HEK293 (cell line): ENCODE measurements around the gene DDO.
A peak's percentile ranks its signal among the peaks of the same experiment; 100 is the strongest.

Experiments used
- CTCF ChIA-PET: fragments of 350-600 bp; formaldehyde crosslinking; extraction: SDS; loops from one replicate; lab custom pipeline; 2021; ENCODE audit warnings: antibody characterized with exemption; lab: Yijun Ruan, JAX
- POLR2A ChIA-PET: fragments of 300-600 bp; formaldehyde crosslinking; extraction: SDS; loops from one replicate; lab custom pipeline; 2020; ENCODE audit warnings: antibody characterized with exemption, inconsistent platforms; lab: Yijun Ruan, JAX
- H3K27ac ChIP-seq: fragments of 200-500 bp; sonication (Bioruptor generic); 2 replicates; pipeline ENCODE4 v1.5.1; 2014; ENCODE audit warnings: low read depth, low read length, control low read depth, inconsistent platforms; ENCODE audit errors: extremely low read depth
- H3K36me3 ChIP-seq, 2 experiments: fragments of 200-500 bp in 1 of 2; sonication (Bioruptor generic) in 1 of 2; 1 replicate in 1 of 2; 2 replicates in 1 of 2; pipeline ENCODE4 v1.5.1; 2014 to 2017; ENCODE audit warnings: inconsistent platforms in 2 of 2, low read length in 2 of 2; ENCODE audit not compliant: control insufficient read depth in 2 of 2, insufficient read depth in 1 of 2
- H3K4me1 ChIP-seq: fragments of 200-500 bp; sonication (Bioruptor generic); 2 replicates; pipeline ENCODE4 v1.5.1; 2014; ENCODE audit warnings: mild to moderate bottlenecking, low read length, inconsistent platforms; ENCODE audit not compliant: control insufficient read depth, insufficient read depth
- H3K4me3 ChIP-seq: 2 replicates; pipeline ENCODE4 v1.5.1; 2011; ENCODE audit warnings: low read depth, mild to moderate bottlenecking, control low read depth, low read length, moderate library complexity
- H3K9me3 ChIP-seq: fragments of 200-500 bp; sonication (Bioruptor generic); 2 replicates; pipeline ENCODE4 v1.5.1; 2014; ENCODE audit warnings: low read depth, low read length, inconsistent platforms; ENCODE audit not compliant: control insufficient read depth, insufficient read depth
- KLF17 ChIP-seq: fragments of 450-650 bp; formaldehyde crosslinking; IDR thresholded peaks from 2 replicates; pipeline ENCODE4 v1.5.1; 2016; ENCODE audit warnings: missing biosample characterization, missing genetic modification characterization
- TRIM28 ChIP-seq: IDR thresholded peaks from 2 replicates; pipeline ENCODE4 v1.6.1; 2011; ENCODE audit warnings: low read length, control low read depth, borderline replicate concordance
- ZBTB48 ChIP-seq: fragments of 450-650 bp; formaldehyde crosslinking; IDR thresholded peaks from 2 replicates; pipeline ENCODE4 v1.5.1; 2016; ENCODE audit warnings: missing biosample characterization, missing genetic modification characterization
- ZNF10 ChIP-seq: fragments of 450-650 bp; formaldehyde crosslinking; IDR thresholded peaks from 2 replicates; pipeline ENCODE4 v1.5.1; 2017; ENCODE audit warnings: missing biosample characterization, missing genetic modification characterization
- ZNF311 ChIP-seq: fragments of 450-650 bp; formaldehyde crosslinking; IDR thresholded peaks from 2 replicates; pipeline ENCODE4 v1.5.1; 2017; ENCODE audit warnings: missing biosample characterization, missing genetic modification characterization, borderline replicate concordance
- ZNF473 ChIP-seq: fragments of 450-650 bp; formaldehyde crosslinking; IDR thresholded peaks from 2 replicates; pipeline ENCODE4 v1.5.1; 2017; ENCODE audit warnings: missing biosample characterization, missing genetic modification characterization
- ZNF549 ChIP-seq: fragments of 450-650 bp; IDR thresholded peaks from 2 replicates; pipeline ENCODE4 v1.5.1; 2018; ENCODE audit warnings: missing biosample characterization, missing genetic modification characterization, mild to moderate bottlenecking, inconsistent platforms, moderate library complexity
- ZNF560 ChIP-seq: fragments of 450-650 bp; formaldehyde crosslinking; IDR thresholded peaks from 2 replicates; pipeline ENCODE4 v1.5.1; 2017; ENCODE audit warnings: missing biosample characterization, missing genetic modification characterization, borderline replicate concordance
- ZNF610 ChIP-seq: fragments of 450-650 bp; formaldehyde crosslinking; IDR thresholded peaks from 2 replicates; pipeline ENCODE4 v1.5.1; 2016; ENCODE audit warnings: missing biosample characterization, missing genetic modification characterization, borderline replicate concordance
- ZNF660 ChIP-seq: fragments of 450-650 bp; IDR thresholded peaks from 2 replicates; pipeline ENCODE4 v1.5.1; 2018; ENCODE audit warnings: missing biosample characterization, mild to moderate bottlenecking, missing genetic modification characterization
- ZNF701 ChIP-seq: fragments of 450-650 bp; formaldehyde crosslinking; IDR thresholded peaks from 2 replicates; pipeline ENCODE4 v1.5.1; 2016; ENCODE audit warnings: missing biosample characterization, missing genetic modification characterization
- ZNF792 ChIP-seq: fragments of 450-650 bp; formaldehyde crosslinking; IDR thresholded peaks from 2 replicates; pipeline ENCODE4 v1.5.1; 2016; ENCODE audit warnings: missing biosample characterization, missing genetic modification characterization
- ZSCAN5A ChIP-seq: fragments of 450-650 bp; formaldehyde crosslinking; IDR thresholded peaks from 2 replicates; pipeline ENCODE4 v1.5.1; 2016; ENCODE audit warnings: missing biosample characterization, missing genetic modification characterization
- TF ChIP-seq, protein P1 (sequence below): fragments of 450-650 bp; formaldehyde crosslinking; conservative IDR thresholded peaks from 2 replicates; pipeline ENCODE4 v1.5.1; 2016; ENCODE audit warnings: low read depth, missing biosample characterization, missing genetic modification characterization
- TF ChIP-seq, protein P2 (sequence below): fragments of 450-650 bp; formaldehyde crosslinking; IDR thresholded peaks from 2 replicates; pipeline ENCODE4 v1.5.1; 2016; ENCODE audit warnings: missing biosample characterization, missing genetic modification characterization
- TF ChIP-seq, protein P3 (sequence below): fragments of 450-650 bp; IDR thresholded peaks from 2 replicates; pipeline ENCODE4 v1.5.1; 2018; ENCODE audit warnings: missing biosample characterization, missing genetic modification characterization

Gene DDO

DNA sequence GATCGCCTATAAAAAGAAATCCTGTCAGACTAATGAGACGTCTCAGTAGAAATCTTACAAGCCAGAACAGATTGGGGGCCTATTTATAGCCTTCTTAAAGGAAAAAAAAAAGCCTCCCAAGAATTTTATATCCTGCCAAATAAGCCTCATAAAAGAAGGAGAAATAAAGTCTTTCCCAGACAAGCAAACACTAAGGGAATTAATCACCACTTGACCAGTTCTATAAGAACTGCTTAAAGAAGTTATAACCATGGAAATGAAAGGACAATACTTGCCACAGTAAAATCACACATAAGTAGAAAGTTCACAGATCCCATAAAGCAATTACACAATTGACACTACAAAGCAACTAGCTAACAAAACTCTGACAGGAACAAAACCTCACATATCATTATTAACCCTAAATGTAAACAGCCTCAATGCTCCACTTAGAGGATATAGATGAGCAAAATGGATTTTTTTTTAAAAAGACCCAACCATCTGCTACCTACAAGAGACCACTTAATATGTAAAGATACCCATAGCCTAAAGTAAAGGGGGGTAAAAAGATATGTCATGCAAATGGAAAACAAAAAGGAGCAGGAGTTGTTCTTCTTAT, 47.6 kb upstream of the DDO start (continued):
- TF ChIP-seq, protein P1, sequence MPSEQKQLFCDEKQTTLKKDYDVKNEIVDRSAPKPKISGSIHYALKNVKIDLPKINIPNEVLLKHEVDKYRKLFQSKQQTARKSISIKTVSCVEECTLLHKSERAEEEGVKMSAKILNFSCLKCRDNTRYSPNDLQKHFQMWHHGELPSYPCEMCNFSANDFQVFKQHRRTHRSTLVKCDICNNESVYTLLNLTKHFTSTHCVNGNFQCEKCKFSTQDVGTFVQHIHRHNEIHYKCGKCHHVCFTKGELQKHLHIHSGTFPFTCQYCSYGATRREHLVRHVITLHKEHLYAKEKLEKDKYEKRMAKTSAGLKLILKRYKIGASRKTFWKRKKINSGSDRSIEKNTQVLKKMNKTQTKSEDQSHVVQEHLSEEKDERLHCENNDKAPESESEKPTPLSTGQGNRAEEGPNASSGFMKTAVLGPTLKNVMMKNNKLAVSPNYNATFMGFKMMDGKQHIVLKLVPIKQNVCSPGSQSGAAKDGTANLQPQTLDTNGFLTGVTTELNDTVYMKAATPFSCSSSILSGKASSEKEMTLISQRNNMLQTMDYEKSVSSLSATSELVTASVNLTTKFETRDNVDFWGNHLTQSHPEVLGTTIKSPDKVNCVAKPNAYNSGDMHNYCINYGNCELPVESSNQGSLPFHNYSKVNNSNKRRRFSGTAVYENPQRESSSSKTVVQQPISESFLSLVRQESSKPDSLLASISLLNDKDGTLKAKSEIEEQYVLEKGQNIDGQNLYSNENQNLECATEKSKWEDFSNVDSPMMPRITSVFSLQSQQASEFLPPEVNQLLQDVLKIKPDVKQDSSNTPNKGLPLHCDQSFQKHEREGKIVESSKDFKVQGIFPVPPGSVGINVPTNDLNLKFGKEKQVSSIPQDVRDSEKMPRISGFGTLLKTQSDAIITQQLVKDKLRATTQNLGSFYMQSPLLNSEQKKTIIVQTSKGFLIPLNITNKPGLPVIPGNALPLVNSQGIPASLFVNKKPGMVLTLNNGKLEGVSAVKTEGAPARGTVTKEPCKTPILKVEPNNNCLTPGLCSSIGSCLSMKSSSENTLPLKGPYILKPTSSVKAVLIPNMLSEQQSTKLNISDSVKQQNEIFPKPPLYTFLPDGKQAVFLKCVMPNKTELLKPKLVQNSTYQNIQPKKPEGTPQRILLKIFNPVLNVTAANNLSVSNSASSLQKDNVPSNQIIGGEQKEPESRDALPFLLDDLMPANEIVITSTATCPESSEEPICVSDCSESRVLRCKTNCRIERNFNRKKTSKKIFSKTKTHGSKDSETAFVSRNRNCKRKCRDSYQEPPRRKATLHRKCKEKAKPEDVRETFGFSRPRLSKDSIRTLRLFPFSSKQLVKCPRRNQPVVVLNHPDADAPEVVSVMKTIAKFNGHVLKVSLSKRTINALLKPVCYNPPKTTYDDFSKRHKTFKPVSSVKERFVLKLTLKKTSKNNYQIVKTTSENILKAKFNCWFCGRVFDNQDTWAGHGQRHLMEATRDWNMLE (tag by site-specific recombination) = peak; percentile 56; the same call in 1 of the 2 replicates
- TF ChIP-seq ZNF610 (tag by site-specific recombination) (0 out of 2 replicates have a peak, but pooled peaks have one; percentile 47), ZNF560 (tag by site-specific recombination) (no peak), ZNF792 (tag by site-specific recombination) (no peak), ZNF660 (no peak), KLF17 (tag by site-specific recombination) (no peak), ZNF549 (tag by site-specific recombination) (no peak), ZBTB48 (no peak), ZSCAN5A (tag by site-specific recombination) (no peak), TRIM28 (peak; percentile 93), ZNF10 (no peak), ZNF473 (tag by site-specific recombination) (no peak)
- TF ChIP-seq, protein P2, sequence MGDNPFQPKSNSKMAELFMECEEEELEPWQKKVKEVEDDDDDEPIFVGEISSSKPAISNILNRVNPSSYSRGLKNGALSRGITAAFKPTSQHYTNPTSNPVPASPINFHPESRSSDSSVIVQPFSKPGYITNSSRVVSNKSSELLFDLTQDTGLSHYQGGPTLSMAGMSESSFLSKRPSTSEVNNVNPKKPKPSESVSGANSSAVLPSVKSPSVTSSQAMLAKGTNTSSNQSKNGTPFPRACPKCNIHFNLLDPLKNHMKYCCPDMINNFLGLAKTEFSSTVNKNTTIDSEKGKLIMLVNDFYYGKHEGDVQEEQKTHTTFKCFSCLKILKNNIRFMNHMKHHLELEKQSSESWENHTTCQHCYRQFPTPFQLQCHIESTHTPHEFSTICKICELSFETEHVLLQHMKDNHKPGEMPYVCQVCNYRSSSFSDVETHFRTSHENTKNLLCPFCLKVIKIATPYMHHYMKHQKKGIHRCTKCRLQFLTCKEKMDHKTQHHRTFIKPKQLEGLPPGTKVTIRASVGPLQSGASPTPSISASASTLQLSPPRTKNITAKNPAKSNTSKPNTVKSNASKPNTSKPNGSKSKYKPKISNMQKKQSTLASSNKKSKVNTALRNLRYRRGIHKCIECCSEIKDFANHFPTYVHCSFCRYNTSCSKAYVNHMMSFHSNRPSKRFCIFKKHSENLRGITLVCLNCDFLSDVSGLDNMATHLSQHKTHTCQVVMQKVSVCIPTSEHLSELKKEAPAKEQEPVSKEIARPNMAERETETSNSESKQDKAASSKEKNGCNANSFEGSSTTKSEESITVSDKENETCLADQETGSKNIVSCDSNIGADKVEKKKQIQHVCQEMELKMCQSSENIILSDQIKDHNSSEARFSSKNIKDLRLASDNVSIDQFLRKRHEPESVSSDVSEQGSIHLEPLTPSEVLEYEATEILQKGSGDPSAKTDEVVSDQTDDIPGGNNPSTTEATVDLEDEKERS (tag by site-specific recombination) = peak; percentile 77
- TF ChIP-seq, protein P3, sequence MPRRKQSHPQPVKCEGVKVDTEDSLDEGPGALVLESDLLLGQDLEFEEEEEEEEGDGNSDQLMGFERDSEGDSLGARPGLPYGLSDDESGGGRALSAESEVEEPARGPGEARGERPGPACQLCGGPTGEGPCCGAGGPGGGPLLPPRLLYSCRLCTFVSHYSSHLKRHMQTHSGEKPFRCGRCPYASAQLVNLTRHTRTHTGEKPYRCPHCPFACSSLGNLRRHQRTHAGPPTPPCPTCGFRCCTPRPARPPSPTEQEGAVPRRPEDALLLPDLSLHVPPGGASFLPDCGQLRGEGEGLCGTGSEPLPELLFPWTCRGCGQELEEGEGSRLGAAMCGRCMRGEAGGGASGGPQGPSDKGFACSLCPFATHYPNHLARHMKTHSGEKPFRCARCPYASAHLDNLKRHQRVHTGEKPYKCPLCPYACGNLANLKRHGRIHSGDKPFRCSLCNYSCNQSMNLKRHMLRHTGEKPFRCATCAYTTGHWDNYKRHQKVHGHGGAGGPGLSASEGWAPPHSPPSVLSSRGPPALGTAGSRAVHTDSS (tag by site-specific recombination) = no peak

- Histone ChIP-seq H3K9me3 (no peaks in the 10 kb centered on the region), H3K27ac (no peak overlapping the region), H3K36me3 (no peaks in the 10 kb centered on the region), H3K4me1 (no peaks in the 10 kb centered on the region), H3K4me3 (no peak overlapping the region)
- TF ChIP-seq ZNF701 (tag by site-specific recombination) (no peak), ZNF311 (no peak)
- ChIA-PET POLR2A (interaction anchor here (0.5 kb wide), 1 partner anchor 508 kb away, joined by 3 read pairs; no protein-coding TSS in a partner anchor), CTCF (no interaction called here)
Observed at GRCh38 chr6:110461376-110461775, 46.0 kb upstream of the DDO start.
